Tibial artery (tissue), 4 donors: Measurements from ENCODE around the gene SMDT1.

Experiments
- DNase-seq, 2 donors: peaks; one replicate each; pipeline ENCODE4 v3.0.0-alpha.2; 2019
- H3K27ac ChIP-seq, 2 donors: fragments of 200-600 bp; sonication (generic) in 1 of 2; 1 replicate in 1 of 2; 2 replicates in 1 of 2; pipeline ENCODE4 v1.5.1; 2018 to 2019; ENCODE audit warnings: mild to moderate bottlenecking in 1 of 2
- H3K27me3 ChIP-seq, 2 donors: fragments of 200-600 bp; sonication (generic) in 1 of 2; one replicate each; pipeline versions ENCODE4 v1.5.1 to v1.6.0; 2016 to 2019
- H3K36me3 ChIP-seq, 3 donors: fragments of 200-600 bp; sonication (generic) in 2 of 3; one replicate each; pipeline ENCODE4 v1.5.1; 2016 to 2019; ENCODE audit warnings: mild to moderate bottlenecking in 2 of 3
- H3K4me1 ChIP-seq, 4 donors: fragments of 200-600 bp; sonication (generic) in 2 of 4; 1 replicate in 3 of 4; 2 replicates in 1 of 4; pipeline ENCODE4 v1.5.1; 2016 to 2019
- H3K4me3 ChIP-seq, 2 donors: fragments of 200-600 bp; sonication (generic) in 1 of 2; 1 replicate in 1 of 2; 2 replicates in 1 of 2; pipeline ENCODE4 v1.5.1; 2018 to 2019; ENCODE audit warnings: mild to moderate bottlenecking in 2 of 2
- H3K9me3 ChIP-seq, 3 donors: fragments of 200-600 bp; sonication (generic) in 1 of 3; one replicate each; pipeline ENCODE4 v1.5.1; 2016 to 2019
- CTCF ChIP-seq, 2 experiments: fragments of 200-600 bp in 1 of 2; fragments of 450-650 bp in 1 of 2; IDR thresholded peaks; one replicate each; pipeline ENCODE4 v1.5.1; 2017 to 2019; ENCODE audit warnings: antibody characterized with exemption in 2 of 2, mild to moderate bottlenecking in 1 of 2, moderate library complexity in 1 of 2
- intact Hi-C: fragments of 100-400 bp; cut with DNase I; formaldehyde crosslinking; loops from one replicate; pipeline ENCODE4 v1.15.0; 2023; ENCODE audit warnings: low total_unique reads

The SMDT1 gene

DNA sequence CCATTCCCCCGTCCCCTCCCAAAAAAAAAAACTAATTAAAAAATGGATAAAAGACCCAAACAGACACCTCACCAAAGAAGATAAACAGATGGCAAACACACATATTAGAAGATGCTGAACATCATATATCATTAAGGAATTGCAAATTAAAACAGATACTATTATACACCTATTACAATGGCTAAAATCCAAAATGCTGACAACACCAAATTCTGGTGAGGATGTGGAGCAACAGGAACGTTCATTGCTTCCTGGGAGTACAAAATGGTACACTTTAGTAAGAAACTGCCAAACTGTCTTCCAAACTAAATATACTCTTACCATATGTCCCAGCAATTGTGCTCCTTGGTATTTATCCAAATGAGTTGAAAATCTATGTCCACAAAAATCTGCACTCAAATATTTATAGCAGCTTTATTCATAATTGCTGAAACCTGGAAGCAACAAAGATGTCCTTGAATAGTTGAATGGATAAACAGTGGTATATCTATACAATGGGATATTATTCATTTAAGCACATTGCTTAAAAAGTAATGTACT lies 28.8 kb upstream of the SMDT1 start:
- no peak for DNase-seq
- no peak overlapping the region for H3K27ac ChIP-seq
- no peak overlapping the region for H3K4me3 ChIP-seq
- no peaks in the 10 kb centered on the region for H3K4me1 ChIP-seq
- H3K36me3 ChIP-seq = peaks cover 0 to 5% (median 0%) of the 10 kb centered on the region in 3 donors
- intact Hi-C loops = no loop called here
- no peak for TF ChIP-seq CTCF (IDR thresholded peaks at IDR 0.05)
- no peaks in the 10 kb centered on the region for H3K27me3 ChIP-seq
- no peaks in the 10 kb centered on the region for H3K9me3 ChIP-seq

DNA sequence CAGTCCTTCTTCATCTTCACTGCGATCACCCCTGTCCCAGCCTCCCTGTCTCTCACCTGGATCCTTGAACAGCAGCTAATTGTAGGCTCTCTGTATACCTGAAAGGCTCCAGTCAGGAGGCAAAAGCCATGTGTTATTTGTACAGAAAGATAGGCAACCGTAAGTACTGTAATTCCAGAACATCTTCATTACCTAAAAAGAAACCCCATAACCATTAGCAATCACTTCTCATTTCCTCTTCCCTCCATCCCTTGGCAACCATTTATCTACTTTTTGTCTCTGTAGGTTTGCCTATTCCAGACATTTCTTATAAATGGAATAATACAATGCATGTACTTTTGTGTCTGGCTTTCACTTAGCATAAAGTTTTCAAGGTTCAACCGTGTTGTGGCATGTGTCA lies 26.7 kb upstream of the SMDT1 start:
- intact Hi-C loops = no loop called here
- no peaks in the 10 kb centered on the region for H3K4me1 ChIP-seq
- no peaks in the 10 kb centered on the region for H3K27me3 ChIP-seq
- H3K27ac ChIP-seq = no peak overlapping the region
- H3K4me3 ChIP-seq = no peak overlapping the region
- H3K9me3 ChIP-seq = peaks cover 0 to 11% (median 3%) of the 10 kb centered on the region in 3 donors
- no peak for TF ChIP-seq CTCF (IDR thresholded peaks at IDR 0.05)
- no peak for DNase-seq
- H3K36me3 ChIP-seq = peaks cover 0 to 5% (median 4%) of the 10 kb centered on the region in 3 donors

GRCh38 chr22:42056757-42057511 lies 22.6 kb upstream of the SMDT1 start:
- H3K4me1 ChIP-seq = no peaks in the 10 kb centered on the region
- H3K4me3 ChIP-seq = no peak overlapping the region
- H3K9me3 ChIP-seq = peaks cover 0 to 11% (median 3%) of the 10 kb centered on the region in 3 donors
- H3K36me3 ChIP-seq = peaks cover 31 to 43% (median 41%) of the 10 kb centered on the region in 3 donors
- DNase-seq = no peak
- no peaks in the 10 kb centered on the region for H3K27me3 ChIP-seq
- intact Hi-C loops = no loop called here
- H3K27ac ChIP-seq = no peak overlapping the region
- TF ChIP-seq CTCF (IDR thresholded peaks at IDR 0.05) = no peak

GRCh38 chr22:42060489-42060888 lies 19.0 kb upstream of the SMDT1 start:
- H3K4me3 ChIP-seq = no peak overlapping the region
- H3K27ac ChIP-seq = no peak overlapping the region
- no peak for DNase-seq
- intact Hi-C loops = no loop called here
- no peak for TF ChIP-seq CTCF (IDR thresholded peaks at IDR 0.05)
- no peaks in the 10 kb centered on the region for H3K4me1 ChIP-seq
- peaks cover 45 to 71% (median 67%) of the 10 kb centered on the region in 3 donors for H3K36me3 ChIP-seq
- H3K27me3 ChIP-seq = no peaks in the 10 kb centered on the region
- H3K9me3 ChIP-seq = peaks cover 0 to 11% (median 3%) of the 10 kb centered on the region in 3 donors

GRCh38 chr22:42061041-42061440 lies 18.5 kb upstream of the SMDT1 start:
- no peaks in the 10 kb centered on the region for H3K4me1 ChIP-seq
- intact Hi-C loops = no loop called here
- no peak for TF ChIP-seq CTCF (IDR thresholded peaks at IDR 0.05)

More at GRCh38 chr22:42061041-42061440, 18.5 kb upstream of the SMDT1 start:
- no peak for DNase-seq
- no peak overlapping the region for H3K4me3 ChIP-seq
- no peak overlapping the region for H3K27ac ChIP-seq
- H3K9me3 ChIP-seq = peaks cover 0 to 11% (median 3%) of the 10 kb centered on the region in 3 donors
- H3K27me3 ChIP-seq = no peaks in the 10 kb centered on the region
- H3K36me3 ChIP-seq = peaks cover 51 to 77% (median 73%) of the 10 kb centered on the region in 3 donors
